ENCODE measurements around the gene RELN. TPM values are rescaled to one million over a fixed set of nuclear protein-coding genes. Genes with fewer than 3 reads are reported as not detected.

Gene RELN
- total RNA-seq, 2 donors from 2014 or later, result not detected

GRCh38 chr7:103985565-103986126 is 3.8 kb downstream of the RELN start:
- Mint-ChIP-seq H3K36me3 (no peaks in the 10 kb centered on the region), H3K9me3 (no peaks in the 10 kb centered on the region)
- no peak for ATAC-seq

GRCh38 chr7:103984050-103984449 is 5.4 kb downstream of the RELN start:
- Mint-ChIP-seq H3K4me1 (ENCODE audit: low read depth in 2 of 2) (no peaks in the 10 kb centered on the region), H3K27ac (no peak overlapping the region), H3K9me3 (no peaks in the 10 kb centered on the region), H3K36me3 (no peaks in the 10 kb centered on the region), H3K27me3 (peaks cover 23 to 26% of the 10 kb centered on the region in 2 donors), H3K4me3 (no peak overlapping the region)
- no peak for ATAC-seq
- no peak for DNase-seq (ENCODE audit: low spot score)

More at GRCh38 chr7:103985565-103986126, 3.8 kb downstream of the RELN start:
- H3K4me1 Mint-ChIP-seq (ENCODE audit: low read depth in 2 of 2), result no peaks in the 10 kb centered on the region
- H3K4me3 Mint-ChIP-seq, result no peak overlapping the region
- no peak overlapping the region for H3K27ac Mint-ChIP-seq
- peaks cover 28 to 33% of the 10 kb centered on the region in 2 donors for H3K27me3 Mint-ChIP-seq
- DNase-seq (ENCODE audit: low spot score), result no peak

- Mint-ChIP-seq H3K4me3 (no peak overlapping the region), H3K9me3 (no peaks in the 10 kb centered on the region)
- no peak for ATAC-seq
These were observed 6.1 kb downstream of the RELN start for GRCh38 chr7:103983201-103983977.

GRCh38 chr7:103981003-103981423 is 8.4 kb downstream of the RELN start:
- DNase-seq (ENCODE audit: low spot score) (no peak), ATAC-seq (no peak)
- no peaks in the 10 kb centered on the region for H3K9me3 Mint-ChIP-seq
- H3K27me3 Mint-ChIP-seq, result peaks cover 8 to 10% of the 10 kb centered on the region in 2 donors
- no peak overlapping the region for H3K4me3 Mint-ChIP-seq
- no peaks in the 10 kb centered on the region for H3K36me3 Mint-ChIP-seq
- no peaks in the 10 kb centered on the region for H3K4me1 Mint-ChIP-seq (ENCODE audit: low read depth in 2 of 2)
- no peak overlapping the region for H3K27ac Mint-ChIP-seq

More at GRCh38 chr7:103983201-103983977, 6.1 kb downstream of the RELN start:
- Mint-ChIP-seq H3K27ac (no peak overlapping the region), H3K27me3 (peaks cover 17 to 23% of the 10 kb centered on the region in 2 donors), H3K4me1 (ENCODE audit: low read depth in 2 of 2) (no peaks in the 10 kb centered on the region), H3K36me3 (no peaks in the 10 kb centered on the region)
- DNase-seq (ENCODE audit: low spot score), result no peak

- no peak overlapping the region for H3K27ac Mint-ChIP-seq
- H3K36me3 Mint-ChIP-seq, result no peaks in the 10 kb centered on the region
- ATAC-seq, result no peak
- no peak for DNase-seq (ENCODE audit: low spot score)
- no peak overlapping the region for H3K4me3 Mint-ChIP-seq
- no peaks in the 10 kb centered on the region for H3K4me1 Mint-ChIP-seq (ENCODE audit: low read depth in 2 of 2)
- no peaks in the 10 kb centered on the region for H3K27me3 Mint-ChIP-seq
- H3K9me3 Mint-ChIP-seq, result peaks cover 3% of the 10 kb centered on the region
These were observed 16.6 kb downstream of the RELN start for GRCh38 chr7:103972779-103973434.

GRCh38 chr7:103967401-103967800 is 22.1 kb downstream of the RELN start:
- H3K4me1 Mint-ChIP-seq (ENCODE audit: low read depth in 2 of 2), result no peaks in the 10 kb centered on the region
- H3K9me3 Mint-ChIP-seq, result peaks cover 7% of the 10 kb centered on the region
- ATAC-seq (no peak), DNase-seq (ENCODE audit: low spot score) (no peak)
- H3K27ac Mint-ChIP-seq, result no peak overlapping the region
- no peaks in the 10 kb centered on the region for H3K36me3 Mint-ChIP-seq
- peaks cover 3 to 15% of the 10 kb centered on the region in 2 donors for H3K27me3 Mint-ChIP-seq
- no peak overlapping the region for H3K4me3 Mint-ChIP-seq

GRCh38 chr7:103966593-103967277 is 22.7 kb downstream of the RELN start:
- no peak overlapping the region for H3K27ac Mint-ChIP-seq
- no peaks in the 10 kb centered on the region for H3K36me3 Mint-ChIP-seq
- H3K9me3 Mint-ChIP-seq, result peaks cover 9% of the 10 kb centered on the region
- H3K4me1 Mint-ChIP-seq (ENCODE audit: low read depth in 2 of 2), result no peaks in the 10 kb centered on the region
- H3K4me3 Mint-ChIP-seq, result no peak overlapping the region
- ATAC-seq, result no peak
- H3K27me3 Mint-ChIP-seq, result peaks cover 7 to 15% of the 10 kb centered on the region in 2 donors
- DNase-seq (ENCODE audit: low spot score), result no peak

GRCh38 chr7:103964269-103964668 is 25.2 kb downstream of the RELN start:
- H3K27me3 Mint-ChIP-seq, result peaks cover 7 to 32% of the 10 kb centered on the region in 2 donors
- DNase-seq (ENCODE audit: low spot score) (no peak), ATAC-seq (no peak)
- H3K27ac Mint-ChIP-seq, result no peak overlapping the region
- peaks cover 9% of the 10 kb centered on the region for H3K9me3 Mint-ChIP-seq
- no peaks in the 10 kb centered on the region for H3K4me1 Mint-ChIP-seq (ENCODE audit: low read depth in 2 of 2)
- H3K36me3 Mint-ChIP-seq, result no peaks in the 10 kb centered on the region
- H3K4me3 Mint-ChIP-seq, result no peak overlapping the region

- Mint-ChIP-seq H3K27ac (no peak overlapping the region), H3K36me3 (no peaks in the 10 kb centered on the region), H3K27me3 (peaks cover 7 to 32% of the 10 kb centered on the region in 2 donors), H3K4me3 (no peak overlapping the region), H3K9me3 (peaks cover 6% of the 10 kb centered on the region), H3K4me1 (ENCODE audit: low read depth in 2 of 2) (no peaks in the 10 kb centered on the region)
- no peak for DNase-seq (ENCODE audit: low spot score)
- ATAC-seq, result no peak
These were observed 27.4 kb downstream of the RELN start for GRCh38 chr7:103962070-103962469.

- Mint-ChIP-seq H3K4me3 (no peak overlapping the region), H3K36me3 (no peaks in the 10 kb centered on the region), H3K27ac (no peak overlapping the region), H3K9me3 (peaks cover 6% of the 10 kb centered on the region), H3K4me1 (ENCODE audit: low read depth in 2 of 2) (no peaks in the 10 kb centered on the region), H3K27me3 (peaks cover 4 to 22% of the 10 kb centered on the region in 2 donors)
- DNase-seq (ENCODE audit: low spot score) (no peak), ATAC-seq (no peak)
These were observed 31.1 kb downstream of the RELN start for GRCh38 chr7:103958284-103958818.

GRCh38 chr7:103955985-103956384 is 33.5 kb downstream of the RELN start:
- H3K4me1 Mint-ChIP-seq (ENCODE audit: low read depth in 2 of 2), result no peaks in the 10 kb centered on the region
- DNase-seq (ENCODE audit: low spot score) (no peak), ATAC-seq (no peak)
- H3K4me3 Mint-ChIP-seq, result no peak overlapping the region
- H3K27me3 Mint-ChIP-seq, result peaks cover 0 to 26% of the 10 kb centered on the region in 2 donors
- no peaks in the 10 kb centered on the region for H3K36me3 Mint-ChIP-seq
- H3K27ac Mint-ChIP-seq, result no peak overlapping the region
- H3K9me3 Mint-ChIP-seq, result peaks cover 3% of the 10 kb centered on the region

- Mint-ChIP-seq H3K4me3 (no peak overlapping the region), H3K9me3 (peaks cover 3% of the 10 kb centered on the region), H3K27ac (no peak overlapping the region), H3K36me3 (no peaks in the 10 kb centered on the region), H3K27me3 (peaks cover 0 to 9% of the 10 kb centered on the region in 2 donors), H3K4me1 (ENCODE audit: low read depth in 2 of 2) (no peaks in the 10 kb centered on the region)
- DNase-seq (ENCODE audit: low spot score) (no peak), ATAC-seq (no peak)
These were observed 37.0 kb downstream of the RELN start for GRCh38 chr7:103952408-103952807.

- H3K36me3 Mint-ChIP-seq, result no peaks in the 10 kb centered on the region
- H3K27ac Mint-ChIP-seq, result no peak overlapping the region
- H3K4me3 Mint-ChIP-seq, result no peak overlapping the region
- DNase-seq (ENCODE audit: low spot score), result no peak
- peaks cover 0 to 9% of the 10 kb centered on the region in 2 donors for H3K27me3 Mint-ChIP-seq
- no peak for ATAC-seq
- no peaks in the 10 kb centered on the region for H3K9me3 Mint-ChIP-seq
- H3K4me1 Mint-ChIP-seq (ENCODE audit: low read depth in 2 of 2), result no peaks in the 10 kb centered on the region
These were observed 38.1 kb downstream of the RELN start for GRCh38 chr7:103951311-103951710.

All from natural killer cell treated with Interleukin-12 subunit alpha and Interleukin-12 subunit beta and Interleukin-15 and Interleukin-18, amount 100 ng/mL, for 72 hours (primary cell).